GM19395 (cell line): ENCODE measurements around the gene CDKN1B.
"Not testable (repeated sequence)": the region's sequence is repeated elsewhere in the genome, so short reads cannot be mapped to it uniquely, and the experiment has no call there.

Experiments
- ATAC-seq: cut with Tn5 transposase; IDR thresholded peaks from one replicate; pipeline ENCODE4 v1.9.1; 2021; ENCODE audit warnings: mild to moderate bottlenecking, moderate library complexity; ENCODE audit not compliant: unreplicated experiment

CDKN1B gene

DNA sequence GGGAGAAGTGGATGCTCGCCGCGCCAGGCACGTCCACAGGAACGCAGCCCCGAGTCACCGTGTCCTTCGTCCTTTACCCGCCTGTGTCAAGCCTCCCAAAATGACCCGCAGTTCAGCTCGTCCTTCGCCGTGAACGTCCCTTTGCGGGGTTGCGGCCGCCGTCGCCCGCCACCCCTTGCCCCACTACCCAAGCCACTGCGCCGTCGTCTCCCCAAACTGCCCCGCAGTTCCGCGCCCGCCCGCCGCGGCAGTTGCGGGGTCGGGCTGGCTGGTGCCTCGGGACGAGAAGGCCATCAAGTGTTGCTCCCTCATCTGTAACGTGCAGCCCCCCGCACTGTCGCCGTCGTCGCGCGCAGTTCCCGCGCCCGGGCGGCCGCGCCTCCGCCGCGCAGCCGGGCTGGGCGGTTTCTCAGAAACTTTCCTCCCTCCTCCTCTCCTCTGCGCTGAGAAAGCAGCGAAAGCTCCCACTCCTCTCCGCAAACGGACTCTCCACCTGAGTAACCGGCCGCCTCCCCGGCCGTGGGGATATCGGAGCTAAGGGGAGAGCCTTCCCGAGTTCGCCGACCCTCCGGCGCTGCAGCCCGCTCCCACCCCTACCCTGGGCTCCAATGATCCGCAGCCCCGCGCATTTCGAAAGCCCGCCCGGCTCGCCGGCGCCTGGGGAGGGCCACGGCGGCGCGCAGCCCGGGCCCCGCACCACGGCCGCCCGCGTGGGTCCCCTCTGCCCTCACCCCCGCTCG is 6.7 kb downstream of the CDKN1B start:
- no peak for ATAC-seq

GRCh38 chr12:12724421-12725085 is 7.4 kb downstream of the CDKN1B start:
- ATAC-seq: peak; percentile 12

GRCh38 chr12:12725086-12725955 is 8.2 kb downstream of the CDKN1B start:
- ATAC-seq: peak; percentile 62

DNA sequence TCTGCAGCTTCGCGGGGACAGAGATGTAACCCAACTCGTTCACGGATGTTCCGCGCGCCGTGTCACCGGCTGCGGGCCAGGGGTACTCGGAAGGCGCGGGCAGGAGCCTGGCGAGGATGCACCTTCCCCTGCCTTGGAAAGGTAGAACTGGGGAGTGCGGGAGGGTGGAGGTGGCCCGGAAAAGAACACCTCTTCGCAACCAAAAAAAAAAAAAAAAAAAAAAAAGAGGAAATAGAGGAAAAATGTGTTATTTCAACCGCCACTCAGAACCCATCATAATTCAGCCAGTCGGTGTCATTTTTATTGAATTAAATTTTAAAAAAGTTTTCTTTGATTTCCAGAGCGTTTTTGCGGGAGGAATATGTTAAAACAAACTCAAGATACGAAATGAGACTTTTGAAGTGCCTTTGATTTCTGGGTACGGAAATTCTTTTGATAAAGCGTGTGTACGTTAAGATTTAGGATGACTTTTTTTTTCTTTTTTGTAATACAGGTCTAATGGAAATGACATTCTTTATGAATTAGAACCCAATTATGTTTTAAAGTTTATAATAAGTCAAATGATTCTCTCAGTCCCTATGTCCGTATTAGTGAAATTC is 8.9 kb downstream of the CDKN1B start:
- ATAC-seq: no peak

- ATAC-seq: no peak
These were observed 9.5 kb downstream of the CDKN1B start for GRCh38 chr12:12726555-12727093.

GRCh38 chr12:12731178-12731577 is 14.0 kb downstream of the CDKN1B start:
- no peak for ATAC-seq

DNA sequence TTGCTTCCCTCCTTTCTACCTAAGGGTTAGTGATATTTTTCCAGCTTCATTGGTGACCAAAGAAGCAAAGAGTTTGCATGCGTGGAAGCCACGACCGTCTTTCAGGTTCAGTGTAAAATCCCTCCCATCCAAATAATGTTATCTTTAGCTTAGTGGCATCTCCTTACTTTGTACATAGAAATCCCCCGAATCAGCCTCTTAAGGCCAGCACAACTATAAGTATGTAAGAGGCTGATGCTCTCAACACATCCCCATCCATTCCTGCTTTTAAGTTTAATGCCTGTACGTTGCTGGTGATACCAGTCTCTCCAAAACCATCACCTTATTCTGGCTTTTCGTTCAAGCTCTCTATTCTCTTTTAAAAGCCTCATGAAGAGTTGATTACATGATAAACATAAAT is 14.6 kb downstream of the CDKN1B start:
- ATAC-seq: no peak

DNA sequence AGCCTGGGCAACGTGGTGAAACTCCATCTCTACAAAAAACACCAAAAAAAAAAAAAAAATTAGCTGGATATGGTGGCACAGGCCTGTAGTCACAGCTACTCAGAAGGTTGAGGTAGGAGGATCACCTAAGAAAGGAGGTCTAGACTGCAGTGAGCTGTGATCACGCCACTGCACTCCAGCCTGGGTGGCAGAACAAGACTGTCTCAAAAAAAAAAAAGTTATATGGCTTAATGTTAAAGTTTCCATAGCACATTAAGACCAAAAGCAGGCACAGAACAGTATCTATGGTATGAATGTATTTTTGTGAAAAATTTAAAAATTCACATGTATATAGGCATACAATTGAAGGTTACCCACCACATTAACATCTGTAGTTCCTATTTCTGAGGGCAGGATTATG is 15.9 kb downstream of the CDKN1B start:
- no peak for ATAC-seq

DNA sequence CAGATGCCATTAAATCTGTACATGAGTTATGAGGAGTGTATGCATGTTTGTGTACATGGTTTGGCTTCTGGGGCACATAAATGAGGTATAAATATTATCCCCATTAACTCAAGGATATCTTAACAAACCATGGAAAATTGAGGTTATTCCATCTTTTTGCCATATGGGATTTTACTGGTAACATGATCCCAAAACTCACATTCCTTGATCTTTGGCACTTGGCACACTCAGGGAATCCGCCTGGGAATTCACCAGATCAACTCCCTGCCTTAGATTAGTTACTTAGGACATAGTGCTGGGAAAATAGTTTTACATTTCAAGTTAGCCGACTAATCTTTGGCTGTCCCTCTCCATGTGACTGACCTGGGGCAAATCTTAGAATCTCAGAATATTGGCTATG is 16.9 kb downstream of the CDKN1B start:
- ATAC-seq: no peak

DNA sequence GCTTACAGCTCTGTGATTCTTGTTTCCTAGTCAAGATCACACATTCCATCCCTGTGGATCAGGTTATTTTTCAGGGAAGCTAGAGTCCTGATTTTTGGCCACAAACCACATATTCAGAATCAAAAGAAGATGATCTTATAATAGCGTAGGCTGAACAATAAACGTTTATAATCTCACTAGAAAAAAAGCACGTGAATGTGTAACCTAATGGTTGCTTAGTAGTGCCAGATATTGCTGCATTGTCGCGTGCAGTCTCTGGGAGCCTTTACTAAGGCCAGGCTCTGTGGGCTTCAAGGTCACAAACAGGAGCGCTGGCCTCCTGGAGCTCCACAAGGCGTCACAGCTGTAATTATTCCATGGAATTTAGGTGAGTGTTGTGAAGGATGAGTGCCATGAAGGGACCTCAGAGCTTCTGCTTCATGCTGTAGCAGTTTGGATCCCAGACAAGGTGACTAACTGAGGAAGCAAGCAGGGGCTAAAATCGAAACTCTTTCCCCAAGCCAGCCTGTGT is 17.4 kb downstream of the CDKN1B start:
- ATAC-seq: no peak

DNA sequence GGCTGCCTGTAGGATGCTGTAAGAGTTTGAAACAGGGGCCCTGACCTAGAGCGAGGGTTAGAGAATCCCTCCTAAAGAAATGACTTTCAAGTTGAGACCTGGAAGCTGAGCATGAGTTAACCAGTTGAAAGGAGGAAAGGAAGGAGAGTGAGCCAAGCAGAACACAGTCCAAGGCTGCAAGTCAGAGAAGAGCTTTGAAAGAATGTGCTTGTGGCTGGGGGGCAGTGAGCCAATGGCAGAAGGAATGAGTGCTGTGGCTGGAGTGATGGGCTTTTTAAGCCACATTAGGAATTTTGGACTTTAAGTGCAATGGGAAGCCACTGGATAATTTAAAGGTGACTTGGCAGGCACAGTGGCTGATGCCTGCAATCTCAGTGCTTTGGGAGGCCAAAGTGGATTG is 18.1 kb downstream of the CDKN1B start:
- ATAC-seq: no peak

GRCh38 chr12:12736759-12737676 is 19.9 kb downstream of the CDKN1B start:
- peak; percentile 89 for ATAC-seq

DNA sequence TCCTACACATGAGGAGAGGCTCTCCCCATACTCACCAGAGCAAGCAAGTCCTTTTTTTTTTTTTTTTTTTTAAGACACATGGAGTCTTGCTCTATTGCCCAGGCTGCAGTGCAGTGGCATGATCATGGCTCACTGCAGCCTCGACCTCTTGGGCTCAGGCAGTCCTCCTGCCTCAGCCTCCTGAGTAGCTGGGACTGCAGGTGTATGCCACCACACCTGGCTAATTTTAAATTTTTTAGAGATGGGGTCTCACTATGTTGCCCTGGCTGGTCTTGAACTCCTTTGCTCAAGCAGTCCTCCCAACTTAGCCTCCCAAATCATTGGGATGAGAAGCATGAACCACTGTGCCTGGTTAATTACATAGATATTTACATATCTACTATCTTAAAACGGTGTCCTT is 21.0 kb downstream of the CDKN1B start:
- ATAC-seq: not testable (repeated sequence)

DNA sequence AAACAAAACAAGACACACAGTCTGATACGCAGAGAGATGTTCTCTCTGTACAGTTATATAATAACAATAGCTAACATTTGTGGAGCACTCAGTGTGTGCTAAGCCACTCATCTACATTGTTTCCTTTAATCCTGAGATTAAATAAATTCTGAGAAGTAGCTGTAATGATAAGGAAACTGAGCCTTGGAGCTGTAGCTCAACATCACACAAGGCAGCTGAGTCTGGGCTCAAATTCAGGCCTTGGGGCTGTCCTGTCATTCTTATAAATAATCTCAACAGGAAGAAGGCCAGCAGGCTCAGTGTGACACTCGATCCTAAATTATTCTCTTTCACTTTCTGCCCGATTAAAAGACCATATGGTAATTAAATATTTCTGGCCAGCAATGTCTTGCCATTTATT is 24.5 kb downstream of the CDKN1B start:
- no peak for ATAC-seq

- ATAC-seq: no peak
These were observed 27.6 kb downstream of the CDKN1B start for GRCh38 chr12:12744546-12745305.

DNA sequence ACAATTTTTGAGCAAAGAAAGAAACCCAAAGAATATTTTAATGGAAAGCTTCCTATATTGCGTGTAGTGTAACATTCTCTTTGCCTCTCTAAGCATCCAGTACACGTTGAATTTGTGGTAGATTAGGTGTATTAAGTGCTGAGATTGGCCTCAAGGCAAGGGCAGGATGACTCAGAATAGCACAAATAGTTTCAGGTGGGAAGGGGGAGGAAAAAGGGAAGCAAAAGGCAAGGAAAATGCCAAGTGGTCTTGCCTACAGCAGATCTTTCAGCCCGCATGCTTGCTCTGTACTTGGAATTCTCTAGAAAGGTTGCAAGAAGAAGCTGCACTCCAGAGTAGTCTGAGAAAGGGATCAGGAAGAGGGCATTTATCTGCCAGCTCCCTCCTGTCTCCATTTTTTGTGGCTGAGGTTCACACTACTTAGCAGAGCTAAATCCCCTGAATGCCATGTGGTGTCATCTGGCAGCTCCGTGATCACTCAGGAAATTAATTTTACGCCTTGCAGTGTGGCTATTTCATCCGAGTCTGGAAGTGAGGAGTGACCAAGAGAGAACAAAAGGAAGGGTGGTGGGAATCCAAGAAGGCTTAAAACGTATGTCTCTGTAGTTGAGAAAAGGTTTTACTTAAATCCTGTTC is 28.5 kb downstream of the CDKN1B start:
- no peak for ATAC-seq

DNA sequence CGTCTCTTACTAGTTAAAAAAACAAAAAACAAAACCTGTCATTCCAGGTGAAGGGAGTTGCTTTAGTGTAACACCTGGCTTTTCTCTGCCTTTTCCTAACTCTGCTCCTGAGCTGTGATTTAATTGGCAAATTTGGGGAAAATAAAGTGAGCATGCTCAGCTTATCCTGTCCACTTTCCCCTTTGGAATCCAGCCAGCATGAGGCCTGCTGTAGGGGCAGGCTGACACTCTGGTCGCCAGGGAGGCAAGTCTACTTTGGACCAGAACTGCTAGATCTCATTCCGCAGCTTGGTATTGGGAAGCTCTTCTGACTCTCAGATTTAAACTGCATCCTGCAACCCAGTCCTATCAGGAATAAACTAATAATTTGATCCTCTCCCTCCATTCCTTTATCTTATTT is 30.1 kb downstream of the CDKN1B start:
- no peak for ATAC-seq

DNA sequence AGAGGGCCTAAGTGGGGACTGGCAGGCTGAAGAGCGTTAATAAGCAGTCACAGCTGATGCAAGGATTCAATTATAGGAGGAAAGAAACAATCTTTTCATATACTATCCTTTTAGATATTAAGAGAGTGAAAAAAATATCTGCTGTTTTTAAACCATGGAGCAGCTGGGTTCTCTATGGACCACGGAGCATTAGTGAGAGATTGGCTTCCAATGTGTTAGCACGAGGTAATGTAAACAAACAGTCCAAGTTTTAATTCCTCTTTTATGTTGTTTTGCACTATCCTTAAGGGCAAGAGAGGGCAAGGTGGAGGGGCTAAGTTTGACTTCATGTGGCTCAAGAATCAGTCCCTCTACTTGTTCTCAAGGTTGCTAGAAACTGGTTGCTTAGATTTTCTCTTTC is 30.9 kb downstream of the CDKN1B start:
- no peak for ATAC-seq

- ATAC-seq: no peak
These were observed 32.3 kb downstream of the CDKN1B start for GRCh38 chr12:12749433-12749832.
